GM15510 (cell line): ENCODE data around the gene IPO11.

Experiments used
- POLR2A ChIP-seq: IDR thresholded peaks from 3 replicates; pipeline ENCODE4 v1.6.1; 2011; ENCODE audit warnings: borderline replicate concordance; ENCODE audit not compliant: insufficient read length; ENCODE audit errors: extremely low read depth

The IPO11 gene

GRCh38 chr5:62412549-62413329 is at the start of gene IPO11:
Gene IPO11 (plus strand): TSS chr5:62412763. CDS start chr5:62437280, 24,517 bp downstream.
- TF ChIP-seq POLR2A, result peak; percentile 79

- TF ChIP-seq POLR2A, result no peak
These were observed 43.5 kb upstream of the IPO11 start for GRCh38 chr5:62369039-62369438.

- no peak for TF ChIP-seq POLR2A
These were observed 41.2 kb upstream of the IPO11 start for GRCh38 chr5:62371409-62371808.

- no peak for TF ChIP-seq POLR2A
These were observed 40.0 kb upstream of the IPO11 start for GRCh38 chr5:62372600-62372999.

- TF ChIP-seq POLR2A, result no peak
These were observed 39.2 kb upstream of the IPO11 start for GRCh38 chr5:62373382-62373781.

GRCh38 chr5:62374090-62374489 is 38.5 kb upstream of the IPO11 start:
- no peak for TF ChIP-seq POLR2A

GRCh38 chr5:62375627-62376026 is 36.9 kb upstream of the IPO11 start:
- no peak for TF ChIP-seq POLR2A

- TF ChIP-seq POLR2A, result no peak
These were observed 36.5 kb upstream of the IPO11 start for GRCh38 chr5:62376064-62376463.

- no peak for TF ChIP-seq POLR2A
These were observed 27.4 kb upstream of the IPO11 start for GRCh38 chr5:62385131-62385530.

GRCh38 chr5:62385816-62386400 is 26.7 kb upstream of the IPO11 start:
- no peak for TF ChIP-seq POLR2A

- no peak for TF ChIP-seq POLR2A
These were observed 25.7 kb upstream of the IPO11 start for GRCh38 chr5:62386824-62387223.

- TF ChIP-seq POLR2A, result no peak
These were observed 17.2 kb upstream of the IPO11 start for GRCh38 chr5:62395210-62395950.

GRCh38 chr5:62403411-62404250 is 8.9 kb upstream of the IPO11 start, which contains the start of gene DIMT1:
Gene DIMT1 (minus strand): TSS chr5:62403905. CDS start chr5:62403772, 133 bp downstream.
- peak; percentile 94 for TF ChIP-seq POLR2A

- TF ChIP-seq POLR2A, result no peak
These were observed 1.1 kb downstream of the IPO11 start for GRCh38 chr5:62413711-62414110.
